ENCODE results near the gene NBPF12.
"Not testable (repeated sequence)": the region's sequence is repeated elsewhere in the genome, so short reads cannot be mapped to it uniquely, and the experiment has no call there.

NBPF12 gene, protein sequence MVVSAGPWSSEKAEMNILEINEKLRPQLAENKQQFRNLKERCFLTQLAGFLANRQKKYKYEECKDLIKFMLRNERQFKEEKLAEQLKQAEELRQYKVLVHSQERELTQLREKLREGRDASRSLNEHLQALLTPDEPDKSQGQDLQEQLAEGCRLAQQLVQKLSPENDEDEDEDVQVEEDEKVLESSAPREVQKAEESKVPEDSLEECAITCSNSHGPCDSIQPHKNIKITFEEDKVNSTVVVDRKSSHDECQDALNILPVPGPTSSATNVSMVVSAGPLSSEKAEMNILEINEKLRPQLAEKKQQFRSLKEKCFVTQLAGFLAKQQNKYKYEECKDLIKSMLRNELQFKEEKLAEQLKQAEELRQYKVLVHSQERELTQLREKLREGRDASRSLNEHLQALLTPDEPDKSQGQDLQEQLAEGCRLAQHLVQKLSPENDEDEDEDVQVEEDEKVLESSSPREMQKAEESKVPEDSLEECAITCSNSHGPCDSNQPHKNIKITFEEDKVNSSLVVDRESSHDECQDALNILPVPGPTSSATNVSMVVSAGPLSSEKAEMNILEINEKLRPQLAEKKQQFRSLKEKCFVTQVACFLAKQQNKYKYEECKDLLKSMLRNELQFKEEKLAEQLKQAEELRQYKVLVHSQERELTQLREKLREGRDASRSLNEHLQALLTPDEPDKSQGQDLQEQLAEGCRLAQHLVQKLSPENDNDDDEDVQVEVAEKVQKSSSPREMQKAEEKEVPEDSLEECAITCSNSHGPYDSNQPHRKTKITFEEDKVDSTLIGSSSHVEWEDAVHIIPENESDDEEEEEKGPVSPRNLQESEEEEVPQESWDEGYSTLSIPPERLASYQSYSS (N-terminal part only)

GRCh38 chr1:146938242-146938902, at the start of gene NBPF12:
Gene NBPF12 (plus strand): TSS chr1:146938324. CDS start chr1:146960144, 21,820 bp downstream.
- peak; percentile 88 for DNase-seq

DNA sequence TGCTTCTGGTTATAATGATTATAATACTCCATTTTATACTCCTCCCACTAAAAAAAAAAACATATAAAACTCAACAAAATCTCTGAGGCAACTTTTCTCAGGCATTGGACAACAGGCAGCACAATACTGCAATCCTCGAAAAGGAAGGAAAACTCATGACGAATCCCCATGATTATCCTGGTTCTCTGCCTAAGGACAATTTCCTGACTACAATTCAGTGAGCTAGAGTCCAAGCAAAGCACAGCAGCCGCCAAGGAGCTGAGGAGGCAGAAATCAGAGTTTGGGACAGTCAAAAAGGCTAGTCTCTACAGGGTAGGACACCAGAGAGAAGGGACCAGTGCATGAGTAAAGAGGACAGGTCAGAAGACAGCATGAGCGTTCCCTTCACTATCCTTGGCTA, 46.8 kb upstream of the NBPF12 start:
- DNase-seq = not testable (repeated sequence)

- DNase-seq = not testable (repeated sequence)
Observed at GRCh38 chr1:146892331-146892730, 45.8 kb upstream of the NBPF12 start.

DNA sequence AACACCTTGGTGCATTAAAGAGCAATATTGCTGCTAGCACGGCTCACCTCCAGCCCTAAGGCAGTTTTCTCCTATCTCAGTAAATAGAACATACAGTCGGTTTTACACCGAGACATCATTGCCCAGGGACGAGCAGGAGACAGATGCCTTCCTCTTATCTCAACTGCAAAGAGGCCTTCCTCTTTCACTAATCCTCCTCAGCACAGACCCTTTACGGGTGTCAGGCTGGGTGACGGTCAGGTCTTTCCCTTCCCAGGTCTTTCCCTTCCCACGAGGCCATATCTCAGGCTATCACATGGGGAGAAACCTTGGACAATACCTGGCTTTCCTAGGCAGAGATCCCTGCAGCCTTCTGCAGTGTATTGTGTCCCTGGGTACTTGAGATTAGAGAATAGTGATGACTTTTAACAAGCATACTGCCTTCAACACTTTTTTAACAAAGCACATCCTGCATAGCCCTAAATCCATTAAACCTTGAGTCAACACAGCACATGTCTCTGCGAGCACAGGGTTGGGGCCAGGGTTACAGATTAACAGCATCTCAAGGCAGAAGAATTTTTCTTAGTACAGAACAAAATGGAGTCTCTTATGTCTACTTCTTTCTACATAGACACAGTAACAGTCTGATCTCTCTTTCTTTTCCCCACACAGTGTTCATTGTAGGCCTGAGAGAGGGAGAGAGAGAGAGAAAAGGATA, 30.4 kb upstream of the NBPF12 start:
- not testable (repeated sequence) for DNase-seq

- DNase-seq = not testable (repeated sequence)
Observed at GRCh38 chr1:146912975-146913374, 25.1 kb upstream of the NBPF12 start.

- not testable (repeated sequence) for DNase-seq
Observed at GRCh38 chr1:146920811-146921210, 17.3 kb upstream of the NBPF12 start.

- not testable (repeated sequence) for DNase-seq
Observed at GRCh38 chr1:146922614-146923013, 15.5 kb upstream of the NBPF12 start.

GRCh38 chr1:146924106-146924505, 14.0 kb upstream of the NBPF12 start:
- not testable (repeated sequence) for DNase-seq

GRCh38 chr1:146926413-146926812, 11.7 kb upstream of the NBPF12 start:
- not testable (repeated sequence) for DNase-seq

DNA sequence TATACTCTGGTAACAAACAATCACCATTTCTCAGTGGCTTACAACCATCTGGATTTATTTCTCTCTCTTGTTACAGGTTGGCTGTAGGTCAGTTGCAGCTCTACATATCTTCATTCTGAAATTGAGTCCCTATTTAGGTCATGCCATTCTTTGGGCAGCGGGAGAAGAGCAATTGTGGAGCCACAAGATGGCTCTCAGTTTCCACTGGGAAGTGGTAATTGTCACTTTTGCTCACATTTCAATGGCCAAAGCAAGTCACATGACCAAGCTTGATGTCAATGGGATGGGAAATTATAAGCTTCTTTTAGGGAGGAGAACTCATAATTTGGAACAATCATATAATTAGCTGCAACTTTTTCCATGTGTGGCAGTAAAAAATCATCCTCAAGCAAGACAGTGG, 7.9 kb upstream of the NBPF12 start:
- not testable (repeated sequence) for DNase-seq

DNA sequence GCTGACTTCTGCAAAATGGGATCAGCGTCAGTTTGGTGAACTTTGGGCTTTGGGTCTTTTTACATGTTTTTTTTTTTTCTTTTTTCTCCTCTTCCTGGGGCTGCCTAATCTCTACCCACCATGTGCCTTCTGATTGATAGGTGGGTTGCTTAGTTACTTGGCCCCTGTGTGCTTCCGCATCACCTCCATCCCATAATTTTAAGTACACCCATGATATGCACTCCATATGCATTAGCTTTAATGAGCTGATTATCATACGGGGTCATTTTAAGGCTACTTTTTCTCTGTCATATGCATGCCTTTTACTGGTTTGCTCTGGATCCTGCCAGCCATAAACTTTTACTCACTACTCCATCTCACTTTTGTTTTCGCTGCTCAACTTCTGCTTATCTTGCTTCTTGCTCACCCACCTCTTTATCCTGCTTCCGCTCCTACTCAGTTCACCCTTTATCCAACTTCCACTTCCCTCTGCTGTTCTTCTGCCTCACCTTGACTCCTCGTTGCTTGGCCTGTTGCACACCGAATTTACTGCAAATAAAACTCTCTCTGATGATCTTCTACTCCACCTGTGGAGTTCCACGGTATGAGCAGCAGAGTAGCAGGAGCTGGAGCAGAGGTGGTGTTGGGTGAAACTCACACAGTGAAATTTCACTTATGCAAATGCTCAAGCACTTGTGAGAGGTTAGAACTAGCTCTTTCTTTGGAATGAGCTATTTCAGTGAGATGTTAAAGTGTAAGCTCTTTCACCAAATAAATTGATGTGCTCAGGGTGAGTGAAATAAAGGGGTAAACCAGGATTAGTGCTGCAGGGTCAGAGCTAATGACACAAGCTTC, 3.5 kb upstream of the NBPF12 start:
- DNase-seq = not testable (repeated sequence)

GRCh38 chr1:146937462-146937861, 662 bp upstream of the NBPF12 start:
- not testable (repeated sequence) for DNase-seq

GRCh38 chr1:146938927-146939786, 1.0 kb downstream of the NBPF12 start:
- DNase-seq = peak; percentile 56

GRCh38 chr1:146940293-146940692, 2.2 kb downstream of the NBPF12 start:
- not testable (repeated sequence) for DNase-seq

- not testable (repeated sequence) for DNase-seq
Observed at GRCh38 chr1:146943342-146943886, 5.3 kb downstream of the NBPF12 start.

- not testable (repeated sequence) for DNase-seq
Observed at GRCh38 chr1:146948127-146948526, 10.0 kb downstream of the NBPF12 start.

- not testable (repeated sequence) for DNase-seq
Observed at GRCh38 chr1:146964340-146964739, 26.2 kb downstream of the NBPF12 start.

DNA sequence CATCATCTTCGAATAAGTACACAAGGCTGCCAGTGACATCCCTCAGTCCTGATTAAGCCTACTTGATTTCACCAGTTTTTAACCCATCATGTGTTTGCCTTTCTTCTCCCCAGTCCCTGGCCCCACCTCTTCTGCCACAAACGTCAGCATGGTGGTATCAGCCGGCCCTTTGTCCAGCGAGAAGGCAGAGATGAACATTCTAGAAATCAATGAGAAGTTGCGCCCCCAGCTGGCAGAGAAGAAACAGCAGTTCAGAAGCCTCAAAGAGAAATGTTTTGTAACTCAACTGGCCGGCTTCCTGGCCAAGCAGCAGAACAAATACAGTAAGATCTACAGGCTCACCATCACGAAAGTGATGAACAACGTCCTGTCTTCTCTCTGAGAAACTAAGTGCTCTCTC, 28.2 kb downstream of the NBPF12 start:
- not testable (repeated sequence) for DNase-seq

DNA sequence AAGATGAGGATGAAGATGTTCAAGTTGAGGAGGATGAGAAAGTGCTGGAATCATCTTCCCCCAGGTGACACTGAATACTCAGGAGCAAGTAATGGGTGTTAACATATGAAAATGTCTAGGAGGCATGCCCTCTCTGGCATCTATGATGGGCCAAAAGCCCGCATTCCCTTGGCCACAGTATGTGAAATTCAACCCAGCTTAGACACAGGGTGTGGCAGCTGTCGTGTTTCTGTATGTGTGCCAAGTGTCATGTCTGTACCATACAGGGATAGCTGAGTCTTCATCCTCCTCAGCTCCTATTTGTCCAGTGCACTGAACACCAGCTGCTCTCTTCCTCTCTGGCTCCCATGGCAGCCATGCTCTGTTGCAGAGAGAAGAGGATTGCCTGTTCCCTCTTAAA, 32.5 kb downstream of the NBPF12 start:
- DNase-seq = not testable (repeated sequence)

GRCh38 chr1:146972681-146973080, 34.6 kb downstream of the NBPF12 start:
- not testable (repeated sequence) for DNase-seq

Measured in retina (tissue), 1 donor.